HG03095 (cell line): ENCODE results near the gene DDC.
"Not testable (repeated sequence)": the region's sequence is repeated elsewhere in the genome, so short reads cannot be mapped to it uniquely, and the experiment has no call there.

Experiments used
- ATAC-seq: cut with Tn5 transposase; IDR thresholded peaks from one replicate; pipeline ENCODE4 v1.9.1; 2021; ENCODE audit warnings: moderate library complexity; ENCODE audit not compliant: unreplicated experiment

DDC gene

DNA sequence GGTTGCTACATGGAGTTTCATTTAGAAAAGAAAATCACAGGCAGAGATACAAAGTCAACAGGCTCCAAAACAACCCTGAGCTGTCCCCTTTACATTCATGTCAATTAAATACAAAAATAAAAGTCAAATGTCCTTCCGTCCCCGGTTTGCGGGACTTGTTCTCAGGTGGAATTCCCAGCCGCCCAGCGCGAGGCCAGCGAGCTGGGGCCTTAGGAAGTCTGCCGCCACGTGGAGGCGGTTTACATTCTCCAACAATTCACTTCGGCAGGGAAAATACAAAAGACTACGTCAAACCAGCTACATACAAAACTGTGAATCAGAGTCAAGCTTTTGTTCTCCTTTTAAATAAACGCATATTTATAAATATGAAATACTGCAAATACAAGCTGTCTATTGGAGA lies 25.3 kb upstream of the DDC start:
- no peak for ATAC-seq

GRCh38 chr7:50589364-50589763 lies 24.2 kb upstream of the DDC start:
- ATAC-seq, result no peak

- ATAC-seq, result no peak
These were observed 23.7 kb upstream of the DDC start for GRCh38 chr7:50588937-50589336.

- ATAC-seq, result no peak
These were observed 22.5 kb upstream of the DDC start for GRCh38 chr7:50587737-50588136.

GRCh38 chr7:50584793-50585408 lies 19.7 kb upstream of the DDC start:
- ATAC-seq, result no peak

DNA sequence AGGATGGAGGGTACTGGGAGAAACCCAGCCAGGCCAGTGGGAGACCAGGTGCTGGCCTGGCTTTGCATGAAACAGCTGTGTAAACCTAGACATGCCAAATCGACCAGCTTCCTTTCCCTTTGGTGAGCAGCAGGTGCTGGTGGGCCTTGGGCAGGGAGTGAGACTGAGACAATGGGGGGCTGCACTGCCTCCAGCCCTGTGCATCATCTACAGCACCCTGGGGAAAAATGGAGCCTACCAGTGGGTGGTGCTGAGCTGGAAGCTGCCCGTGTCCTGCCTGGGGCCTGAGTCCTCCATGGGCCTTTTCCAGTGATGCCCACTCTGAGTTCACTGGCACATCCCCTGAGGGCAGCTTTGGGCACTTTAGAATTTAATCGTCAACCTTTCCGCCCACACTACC lies 19.2 kb upstream of the DDC start:
- no peak for ATAC-seq

GRCh38 chr7:50583295-50583694 lies 18.1 kb upstream of the DDC start:
- not testable (repeated sequence) for ATAC-seq

DNA sequence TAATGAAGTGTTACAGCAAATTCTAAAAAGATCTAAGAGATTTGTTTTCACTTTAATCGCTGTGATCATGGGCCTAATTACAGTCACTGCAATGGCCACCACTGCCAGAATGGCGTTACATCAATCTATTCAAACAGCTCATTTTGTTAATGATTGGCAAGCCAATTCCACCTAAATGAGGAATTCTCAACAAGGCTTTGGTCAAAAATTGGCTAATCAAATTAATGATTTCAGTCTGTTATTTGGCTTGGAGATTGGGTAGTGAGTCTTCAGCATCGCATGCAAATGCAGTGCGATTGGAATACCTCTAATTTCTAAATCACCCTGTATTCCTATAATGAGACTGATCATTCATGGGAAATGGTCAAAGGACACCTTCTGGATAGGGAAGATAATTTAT lies 17.1 kb upstream of the DDC start:
- ATAC-seq, result not testable (repeated sequence)

DNA sequence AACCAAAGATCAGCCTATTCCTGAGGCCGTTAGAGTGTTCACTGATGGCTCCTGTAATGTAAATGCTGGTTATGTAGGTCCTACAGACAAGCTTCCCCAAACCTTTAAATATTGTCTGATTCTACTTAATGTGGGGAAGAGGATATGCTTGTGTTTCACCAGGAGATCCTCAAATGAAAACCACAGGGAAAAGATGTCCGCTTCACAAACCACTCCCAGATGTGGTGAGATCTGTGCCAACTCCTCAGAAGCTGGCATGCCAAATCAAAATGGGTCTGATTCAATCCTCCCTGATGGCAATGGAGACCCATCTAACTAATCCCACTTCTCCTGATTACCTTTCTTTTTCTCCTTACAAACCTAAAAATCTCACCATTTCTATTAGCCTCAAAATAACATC lies 15.5 kb upstream of the DDC start:
- not testable (repeated sequence) for ATAC-seq

DNA sequence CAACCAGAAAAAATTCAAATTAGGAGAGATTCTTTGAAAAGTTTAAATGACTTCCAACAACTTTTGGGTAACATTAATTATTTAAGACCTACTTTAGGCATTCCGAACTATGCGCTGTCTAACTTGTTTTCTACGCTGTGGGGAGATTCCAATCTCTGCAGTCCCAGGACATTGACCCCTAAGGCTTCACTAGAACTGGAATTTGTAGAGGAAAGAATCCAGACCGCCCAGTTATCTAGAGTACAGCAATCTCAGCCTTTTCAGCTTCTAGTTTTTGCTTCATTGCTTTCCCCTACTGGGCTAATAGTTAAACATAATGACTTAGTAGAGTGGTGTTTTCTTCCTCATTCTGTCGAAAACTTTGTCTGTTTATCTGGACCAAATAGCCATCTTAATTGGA lies 14.9 kb upstream of the DDC start:
- ATAC-seq, result no peak

DNA sequence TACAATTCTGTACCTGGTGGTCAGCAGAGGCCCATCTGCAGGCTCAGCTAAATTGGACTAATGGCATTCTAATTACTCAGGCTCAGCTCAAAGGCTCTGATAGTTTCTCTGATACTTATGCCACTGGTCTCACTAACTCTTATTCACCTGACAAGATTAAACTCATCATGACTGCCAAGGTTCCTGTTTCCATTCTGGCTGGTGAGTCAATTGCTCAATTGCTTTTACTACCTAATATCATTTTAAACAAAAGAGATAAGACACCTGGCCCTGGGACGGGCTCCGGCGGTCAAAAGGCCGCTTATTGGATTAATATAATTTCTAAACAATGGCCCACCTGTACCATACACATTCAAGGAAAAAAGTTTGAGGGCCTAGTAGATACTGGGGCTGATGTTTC lies 12.9 kb upstream of the DDC start:
- not testable (repeated sequence) for ATAC-seq

GRCh38 chr7:50577569-50577968 lies 12.4 kb upstream of the DDC start:
- no peak for ATAC-seq

- ATAC-seq, result not testable (repeated sequence)
These were observed 11.2 kb upstream of the DDC start for GRCh38 chr7:50576388-50576787.

- ATAC-seq, result no peak
These were observed 2.6 kb upstream of the DDC start for GRCh38 chr7:50567715-50568261.

DNA sequence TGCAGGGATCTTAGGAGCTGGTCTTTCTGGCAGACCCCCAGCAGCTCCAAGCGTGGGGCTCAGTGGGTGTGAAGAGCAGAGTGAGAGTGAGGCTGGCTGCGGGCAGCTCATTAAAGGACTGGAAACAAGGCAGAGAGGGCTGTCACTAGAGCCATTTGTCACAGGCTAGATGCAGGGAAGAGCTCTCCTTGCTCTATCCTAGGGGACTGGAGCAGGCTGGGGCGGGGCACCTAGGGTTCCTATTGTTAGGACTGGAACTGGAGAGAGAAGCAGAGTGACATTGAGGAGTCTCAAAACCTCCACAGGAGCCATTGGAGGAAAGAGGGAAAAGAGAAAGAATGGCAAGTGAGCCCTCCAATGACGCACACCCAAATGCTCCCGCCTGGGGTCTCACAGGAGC lies 772 bp upstream of the DDC start:
- no peak for ATAC-seq

- ATAC-seq, result no peak
These were observed 333 bp upstream of the DDC start for GRCh38 chr7:50565559-50565916.

- ATAC-seq, result no peak
These were observed 1.0 kb downstream of the DDC start for GRCh38 chr7:50564171-50564570.

DNA sequence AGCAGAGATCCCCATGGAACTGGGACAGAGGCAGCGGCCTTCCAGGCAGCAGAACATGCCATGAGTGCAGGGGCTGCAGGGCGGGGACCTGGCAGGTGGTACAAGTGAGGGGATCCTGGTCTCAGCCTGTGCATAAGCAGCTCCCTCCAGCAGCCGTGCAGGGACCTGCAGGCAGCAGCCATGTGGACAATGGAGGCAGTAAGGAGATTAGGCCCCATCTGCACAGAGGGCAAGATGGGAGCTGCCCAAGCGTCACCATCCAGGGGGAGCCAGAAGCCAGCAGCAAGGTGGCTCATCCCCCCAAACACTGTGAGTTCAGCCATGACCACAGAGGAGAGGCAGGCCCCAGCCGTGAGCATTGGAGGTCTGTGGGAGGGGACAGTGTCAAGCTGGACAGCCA lies 3.1 kb downstream of the DDC start:
- no peak for ATAC-seq

- ATAC-seq, result no peak
These were observed 4.3 kb downstream of the DDC start for GRCh38 chr7:50560865-50561351.

GRCh38 chr7:50559881-50560280 lies 5.3 kb downstream of the DDC start:
- ATAC-seq, result no peak

DNA sequence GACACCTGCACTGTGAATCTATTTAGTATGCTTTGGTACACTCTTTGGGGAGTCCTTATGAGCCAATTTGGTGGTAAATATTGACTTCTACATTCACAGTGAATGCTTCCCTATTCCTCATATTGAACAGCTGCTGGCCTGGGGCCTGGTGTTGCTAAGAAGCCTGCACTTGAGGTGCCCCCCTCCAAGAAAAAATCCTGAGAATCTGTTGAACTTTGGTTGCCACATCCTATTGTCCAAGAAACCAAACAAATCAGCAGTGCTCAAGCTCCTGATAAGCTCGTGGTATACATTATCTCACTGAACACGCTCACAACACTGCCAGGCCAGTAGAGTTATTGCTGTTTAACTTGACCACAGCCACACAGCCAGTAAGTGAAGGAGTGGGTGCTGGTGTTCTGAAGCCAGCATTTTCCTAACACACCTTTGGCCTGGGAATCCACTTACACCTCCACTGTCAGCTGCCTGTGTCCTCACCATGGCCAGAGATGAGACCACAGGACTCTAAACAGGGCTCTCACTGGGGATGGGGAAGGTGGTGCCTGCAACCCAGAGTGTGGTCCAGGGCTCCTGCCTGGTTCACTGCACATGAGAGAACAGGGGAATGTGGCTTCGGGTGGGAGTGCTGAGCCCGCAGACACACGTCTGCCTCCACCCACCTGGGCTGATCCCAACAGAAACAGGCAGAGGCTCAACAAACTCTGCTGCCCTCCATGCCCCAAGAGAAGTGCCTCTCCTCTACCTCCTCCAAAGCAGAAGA lies 6.7 kb downstream of the DDC start:
- no peak for ATAC-seq

GRCh38 chr7:50557099-50557498 lies 8.1 kb downstream of the DDC start:
- no peak for ATAC-seq
